Measurements from ENCODE around the gene THOC5.

DNA sequence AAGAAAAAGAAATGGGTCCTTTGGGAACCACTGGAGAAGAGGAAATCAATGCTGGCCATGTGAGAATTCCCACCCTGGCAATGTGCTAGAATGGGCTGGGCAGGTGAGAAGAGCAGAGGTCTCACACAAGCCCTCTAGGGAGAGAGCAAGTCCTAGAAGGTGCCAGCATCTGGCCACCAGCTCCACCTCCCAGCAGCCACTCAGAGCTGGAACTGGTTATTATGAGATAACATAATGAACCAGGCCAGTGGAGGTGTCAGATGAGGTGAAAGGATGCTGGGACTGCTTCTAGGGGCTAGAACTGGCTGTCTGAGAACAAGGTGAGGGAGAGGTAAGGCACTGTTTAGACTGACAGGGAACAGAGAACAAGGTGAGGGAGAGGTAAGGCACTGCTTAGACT lies 44.3 kb downstream of the THOC5 start:
- no peak for TF ChIP-seq POLR2A (IDR thresholded peaks at IDR 0.05)
- TF ChIP-seq, protein P1, sequence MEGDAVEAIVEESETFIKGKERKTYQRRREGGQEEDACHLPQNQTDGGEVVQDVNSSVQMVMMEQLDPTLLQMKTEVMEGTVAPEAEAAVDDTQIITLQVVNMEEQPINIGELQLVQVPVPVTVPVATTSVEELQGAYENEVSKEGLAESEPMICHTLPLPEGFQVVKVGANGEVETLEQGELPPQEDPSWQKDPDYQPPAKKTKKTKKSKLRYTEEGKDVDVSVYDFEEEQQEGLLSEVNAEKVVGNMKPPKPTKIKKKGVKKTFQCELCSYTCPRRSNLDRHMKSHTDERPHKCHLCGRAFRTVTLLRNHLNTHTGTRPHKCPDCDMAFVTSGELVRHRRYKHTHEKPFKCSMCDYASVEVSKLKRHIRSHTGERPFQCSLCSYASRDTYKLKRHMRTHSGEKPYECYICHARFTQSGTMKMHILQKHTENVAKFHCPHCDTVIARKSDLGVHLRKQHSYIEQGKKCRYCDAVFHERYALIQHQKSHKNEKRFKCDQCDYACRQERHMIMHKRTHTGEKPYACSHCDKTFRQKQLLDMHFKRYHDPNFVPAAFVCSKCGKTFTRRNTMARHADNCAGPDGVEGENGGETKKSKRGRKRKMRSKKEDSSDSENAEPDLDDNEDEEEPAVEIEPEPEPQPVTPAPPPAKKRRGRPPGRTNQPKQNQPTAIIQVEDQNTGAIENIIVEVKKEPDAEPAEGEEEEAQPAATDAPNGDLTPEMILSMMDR (IDR thresholded peaks at IDR 0.05) = no peak
